Coronary artery (tissue), 2 donors: ENCODE data around the gene KHK.
A peak's percentile ranks its signal among the peaks of the same experiment; 100 is the strongest.

Experiments used
- DNase-seq: peaks from one replicate; pipeline ENCODE4 v3.0.0-alpha.2; 2017; ENCODE audit warnings: low spot score
- H3K27ac ChIP-seq, 2 donors: fragments of 200-600 bp; sonication (generic); one replicate each; pipeline ENCODE4 v1.5.1; 2016 to 2019
- H3K4me3 ChIP-seq: fragments of 200-600 bp; sonication (generic); 2 replicates; pipeline ENCODE4 v1.5.1; 2016; ENCODE audit warnings: mild to moderate bottlenecking, moderate library complexity
- TF ChIP-seq, protein P1 (sequence below): fragments of 200-600 bp; sonication (generic); IDR thresholded peaks from one replicate; pipeline ENCODE4 v1.5.1; 2019; ENCODE audit warnings: antibody characterized with exemption

The KHK gene

GRCh38 chr2:27093430-27094352 is 7.1 kb downstream of the KHK start:
- no peak for DNase-seq
- Histone ChIP-seq H3K27ac (no peak overlapping the region), H3K4me3 (no peak overlapping the region)
- TF ChIP-seq, protein P1, sequence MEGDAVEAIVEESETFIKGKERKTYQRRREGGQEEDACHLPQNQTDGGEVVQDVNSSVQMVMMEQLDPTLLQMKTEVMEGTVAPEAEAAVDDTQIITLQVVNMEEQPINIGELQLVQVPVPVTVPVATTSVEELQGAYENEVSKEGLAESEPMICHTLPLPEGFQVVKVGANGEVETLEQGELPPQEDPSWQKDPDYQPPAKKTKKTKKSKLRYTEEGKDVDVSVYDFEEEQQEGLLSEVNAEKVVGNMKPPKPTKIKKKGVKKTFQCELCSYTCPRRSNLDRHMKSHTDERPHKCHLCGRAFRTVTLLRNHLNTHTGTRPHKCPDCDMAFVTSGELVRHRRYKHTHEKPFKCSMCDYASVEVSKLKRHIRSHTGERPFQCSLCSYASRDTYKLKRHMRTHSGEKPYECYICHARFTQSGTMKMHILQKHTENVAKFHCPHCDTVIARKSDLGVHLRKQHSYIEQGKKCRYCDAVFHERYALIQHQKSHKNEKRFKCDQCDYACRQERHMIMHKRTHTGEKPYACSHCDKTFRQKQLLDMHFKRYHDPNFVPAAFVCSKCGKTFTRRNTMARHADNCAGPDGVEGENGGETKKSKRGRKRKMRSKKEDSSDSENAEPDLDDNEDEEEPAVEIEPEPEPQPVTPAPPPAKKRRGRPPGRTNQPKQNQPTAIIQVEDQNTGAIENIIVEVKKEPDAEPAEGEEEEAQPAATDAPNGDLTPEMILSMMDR, result no peak

DNA sequence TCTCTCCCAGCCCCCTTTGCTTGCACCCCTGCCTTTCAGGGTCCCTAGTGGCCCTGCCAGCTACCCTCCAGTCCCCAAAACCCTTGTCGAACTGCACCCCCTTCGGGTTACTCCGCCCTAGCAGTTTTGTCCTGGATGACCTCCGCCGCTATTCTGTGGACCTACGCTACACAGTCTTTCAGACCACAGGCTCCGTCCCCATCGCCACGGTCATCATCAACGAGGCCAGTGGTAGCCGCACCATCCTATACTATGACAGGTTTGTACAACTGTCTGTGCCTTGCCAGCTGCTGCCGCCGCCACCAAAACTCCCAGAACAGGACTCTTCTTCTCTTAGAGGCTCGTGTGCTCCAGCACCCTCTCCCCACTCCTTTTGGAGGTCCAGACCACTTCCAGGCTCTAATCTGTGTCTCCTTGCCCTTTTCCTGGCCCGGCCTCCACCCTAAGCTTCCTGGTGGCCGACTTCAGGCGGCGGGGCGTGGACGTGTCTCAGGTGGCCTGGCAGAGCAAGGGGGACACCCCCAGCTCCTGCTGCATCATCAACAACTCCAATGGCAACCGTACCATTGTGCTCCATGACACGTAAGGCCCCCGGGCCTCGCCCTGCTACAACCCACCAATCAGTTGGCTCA is 7.9 kb downstream of the KHK start:
- TF ChIP-seq, protein P1, result no peak
- Histone ChIP-seq H3K27ac (no peak overlapping the region), H3K4me3 (no peak overlapping the region)
- DNase-seq, result no peak

DNA sequence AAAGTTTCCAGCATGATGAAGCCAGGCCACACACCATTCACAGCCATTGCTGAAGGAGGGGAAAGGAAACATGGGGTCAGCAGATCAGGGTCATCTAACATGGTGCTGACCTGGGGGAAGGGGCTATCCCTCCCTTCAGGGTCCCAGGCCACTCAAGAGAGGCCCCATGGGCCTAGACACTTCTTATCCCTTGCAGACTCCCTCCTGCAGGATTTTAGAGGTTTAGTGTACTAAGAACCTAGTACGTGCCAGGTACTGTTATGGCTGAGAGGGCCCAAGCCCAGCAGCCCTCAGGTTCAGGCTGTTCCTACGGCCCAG is 8.8 kb downstream of the KHK start:
- TF ChIP-seq, protein P1, result no peak
- no peak for DNase-seq
- Histone ChIP-seq H3K27ac (no peak overlapping the region), H3K4me3 (no peak overlapping the region)

DNA sequence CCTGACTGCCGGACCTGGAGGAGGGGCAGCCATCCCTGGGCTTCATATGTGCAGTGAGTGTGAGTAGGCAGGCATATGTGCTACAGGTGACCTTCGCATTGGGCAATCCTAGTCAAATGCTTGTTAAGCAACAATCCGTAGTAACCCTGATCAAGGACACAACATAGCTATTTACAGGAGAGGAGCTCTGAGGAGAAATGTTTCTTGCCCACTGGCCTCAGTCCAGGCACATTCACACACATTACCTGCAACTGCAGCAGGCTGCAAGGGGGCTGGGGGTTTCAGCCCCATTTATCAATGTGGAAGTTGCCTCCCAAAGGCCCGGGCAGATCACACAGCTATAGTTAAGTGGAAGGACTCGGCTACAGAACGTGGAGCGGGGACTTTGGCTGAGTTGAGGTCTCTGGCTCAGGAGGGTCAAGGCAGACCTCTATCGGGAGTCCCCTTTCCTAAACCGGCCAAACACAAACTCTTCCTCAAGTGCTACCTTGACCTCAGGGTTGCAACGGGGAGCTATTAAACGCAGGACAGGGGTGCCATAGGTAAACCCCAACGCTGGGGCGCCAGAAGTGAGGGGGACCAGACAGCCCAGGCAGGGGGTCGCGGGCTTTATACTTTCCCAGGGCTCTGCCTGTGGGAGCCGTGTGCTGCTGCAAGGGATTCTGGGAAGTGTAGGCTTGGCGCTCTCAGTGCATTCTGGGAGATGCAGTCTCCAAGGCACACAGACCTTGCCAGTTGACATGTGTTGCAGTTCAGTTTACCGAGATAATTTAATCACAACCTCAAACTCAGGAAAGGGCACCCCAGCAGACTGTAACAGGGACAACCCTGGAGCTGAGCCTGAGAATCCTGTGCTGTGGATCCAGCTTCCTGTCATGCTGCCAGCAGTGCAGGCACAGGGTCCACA is 9.4 kb downstream of the KHK start:
- no peak for DNase-seq
- TF ChIP-seq, protein P1, result no peak
- peak overlapping the region; percentile 58 for H3K4me3 ChIP-seq
- peak overlapping the region in 1 of 2 donors; percentile 52 for H3K27ac ChIP-seq

DNA sequence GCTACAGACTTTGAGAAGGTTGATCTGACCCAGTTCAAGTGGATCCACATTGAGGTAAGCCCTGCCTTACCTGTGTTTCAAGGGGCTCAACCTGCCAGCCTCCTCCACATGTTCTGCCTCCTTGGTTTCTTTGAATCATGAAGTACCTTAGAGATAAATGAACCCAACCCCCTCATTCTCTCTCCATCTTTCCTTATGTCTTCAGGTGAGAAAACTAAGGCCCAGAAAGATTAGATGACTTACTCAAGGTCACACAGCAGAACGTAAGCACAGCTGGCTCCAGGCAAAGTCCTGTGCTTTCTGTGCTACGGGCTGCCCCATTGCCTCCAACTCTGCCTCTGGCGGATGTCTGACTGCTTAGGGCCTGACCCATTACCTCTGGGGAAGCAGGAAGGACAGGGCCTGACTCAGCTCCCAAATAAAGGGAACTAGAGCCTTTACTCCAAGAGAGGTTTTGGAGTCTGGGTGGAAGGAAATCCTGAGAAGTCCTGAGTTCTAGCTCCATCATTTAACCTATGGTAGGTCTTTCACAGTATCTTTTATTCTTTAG is 10.3 kb downstream of the KHK start:
- peak overlapping the region in 1 of 2 donors; percentile 52 for H3K27ac ChIP-seq
- TF ChIP-seq, protein P1, result no peak
- DNase-seq, result no peak
- H3K4me3 ChIP-seq, result no peak overlapping the region

GRCh38 chr2:27097341-27097740 is 10.8 kb downstream of the KHK start:
- DNase-seq, result no peak
- Histone ChIP-seq H3K4me3 (no peak overlapping the region), H3K27ac (no peak overlapping the region)
- TF ChIP-seq, protein P1, result no peak
